OCI-LY7 (cell line): ENCODE data around the gene IQGAP3. TPM values are rescaled to one million over a fixed set of nuclear protein-coding genes. Genes with fewer than 3 reads are reported as not detected.

Source experiments
- BruUV-seq: library from RNA; stranded (reverse); fragments of 400-500 nt; replicated peaks from 2 replicates; lab custom pipeline; 2021; lab: Mats Ljungman, UMichigan
- CTCF ChIA-PET: fragments of 300-600 bp; sonication (Branson Sonifier 250); formaldehyde crosslinking; loops from one replicate; lab custom pipeline; 2022; ENCODE audit warnings: antibody characterized with exemption; ENCODE audit not compliant: unreplicated experiment; lab: Charles Lee
- POLR2A ChIA-PET: fragments of 300-600 bp; sonication (Branson Sonifier 250); formaldehyde crosslinking; loops from one replicate; lab custom pipeline; 2022; ENCODE audit warnings: antibody characterized with exemption; lab: Charles Lee
- DNase-seq: peaks from one replicate; pipeline ENCODE4 v3.0.0-alpha.2; 2015; ENCODE audit warnings: low spot score
- H2AFZ ChIP-seq: fragments of 200-600 bp; sonication (generic), shearing (Covaris generic); 2 replicates; pipeline ENCODE4 v1.6.1; 2014; ENCODE audit warnings: mild to moderate bottlenecking, antibody characterized with exemption, low read length, moderate library complexity
- H3K27ac ChIP-seq: fragments of 200-600 bp; sonication (generic); 2 replicates; pipeline ENCODE4 v1.5.1; 2014; ENCODE audit warnings: mixed run types, low read depth, mild to moderate bottlenecking, moderate library complexity, low read length, inconsistent platforms; ENCODE audit not compliant: poor library complexity, severe bottlenecking
- H3K36me3 ChIP-seq: fragments of 200-600 bp; sonication (generic); 2 replicates; pipeline ENCODE4 v1.6.1; 2014; ENCODE audit warnings: mild to moderate bottlenecking, antibody characterized with exemption, low read length, moderate library complexity, mixed read lengths; ENCODE audit not compliant: insufficient read depth
- H3K4me1 ChIP-seq: fragments of 200-600 bp; sonication (generic); 2 replicates; pipeline ENCODE4 v1.5.1; 2014; ENCODE audit warnings: mild to moderate bottlenecking, low read length; ENCODE audit not compliant: insufficient read depth, poor library complexity, severe bottlenecking
- H3K4me2 ChIP-seq: fragments of 200-600 bp; sonication (generic); 2 replicates; pipeline ENCODE4 v1.6.1; 2014; ENCODE audit warnings: mild to moderate bottlenecking, low read length
- H3K4me3 ChIP-seq: fragments of 200-600 bp; sonication (generic); 2 replicates; pipeline ENCODE4 v1.5.1; 2014; ENCODE audit warnings: mild to moderate bottlenecking, low read depth, low read length; ENCODE audit not compliant: poor library complexity, severe bottlenecking
- H3K79me2 ChIP-seq: fragments of 200-600 bp; sonication (generic); 2 replicates; pipeline ENCODE4 v1.6.1; 2016; ENCODE audit warnings: low read depth, mild to moderate bottlenecking, low read length, moderate library complexity, mixed read lengths; ENCODE audit not compliant: insufficient read depth
- H3K9me2 ChIP-seq: fragments of 200-600 bp; sonication (generic); 2 replicates; pipeline ENCODE4 v1.6.1; 2016; ENCODE audit warnings: mild to moderate bottlenecking, low read length, mixed read lengths; ENCODE audit not compliant: insufficient read depth
- H3K9me3 ChIP-seq: fragments of 200-600 bp; sonication (generic); 2 replicates; pipeline ENCODE4 v1.6.1; 2014; ENCODE audit warnings: mild to moderate bottlenecking, mixed run types, low read length, mixed read lengths
- H4K20me1 ChIP-seq: fragments of 200-600 bp; sonication (generic); 2 replicates; pipeline ENCODE4 v1.6.1; 2014; ENCODE audit warnings: mild to moderate bottlenecking, antibody characterized with exemption, low read length, moderate library complexity, mixed read lengths; ENCODE audit not compliant: insufficient read depth
- CTCF ChIP-seq: fragments of 200-600 bp; sonication (generic); conservative IDR thresholded peaks from 2 replicates; pipeline ENCODE4 v1.5.1; 2014; ENCODE audit warnings: mild to moderate bottlenecking, antibody characterized with exemption, low read length, moderate library complexity, mixed read lengths
- EZH2phosphoT487 ChIP-seq: fragments of 200-600 bp; sonication (generic); IDR thresholded peaks from 2 replicates; pipeline ENCODE4 v1.6.1; 2018; ENCODE audit warnings: low read depth, borderline replicate concordance, mild to moderate bottlenecking, mixed run types, antibody characterized with exemption, low read length, moderate library complexity, mixed read lengths
- intact Hi-C: fragments of 100-400 bp; cut with micrococcal nuclease; formaldehyde crosslinking; loops from one replicate; pipeline ENCODE4 v1.10.0; 2022; ENCODE audit not compliant: unreplicated experiment
- total RNA-seq, 2 experiments: library from RNA; depleted of rRNA in 1 of 2; stranded (reverse); fragments of >200 nt in 1 of 2; shearing (Covaris generic) in 1 of 2; gene quantifications; 2 replicates each; pipeline ENCODE4 v1.2.3, GENCODE V29; 2014 to 2022

The IQGAP3 gene
- total RNA-seq, 2 experiments from 2014 or later, result 22.4 to 28.7 TPM

GRCh38 chr1:156485984-156486383 lies 86.4 kb downstream of the IQGAP3 start:
- H4K20me1 ChIP-seq, result peaks cover 5% of the 10 kb centered on the region; the same call in 1 of the 2 replicates
- TF ChIP-seq EZH2phosphoT487, result no peak
- TF ChIP-seq CTCF, result no peak
- intact Hi-C loops, result no loop called here
- ChIA-PET CTCF (interaction anchor here (0.7 to 1.8 kb wide), 4 partner anchors 9 to 17 kb away, joined by 3 to 4 read pairs (median 4); no protein-coding TSS in a partner anchor), POLR2A (interaction anchor here (0.5 to 1.5 kb wide), 4 partner anchors 10 to 1350 kb away, joined by 3 to 6 read pairs (median 4); no protein-coding TSS in a partner anchor)
- no peak overlapping the region for H3K4me2 ChIP-seq
- no TSS peak for BruUV-seq
- no peak for DNase-seq
- no peak overlapping the region for H2AFZ ChIP-seq
- H3K4me1 ChIP-seq, result peaks cover 95% of the 10 kb centered on the region
- peak overlapping the region; percentile 98 for H3K27ac ChIP-seq
- H3K9me2 ChIP-seq, result no peaks in the 10 kb centered on the region
- no peaks in the 10 kb centered on the region for H3K9me3 ChIP-seq
- H3K79me2 ChIP-seq, result peaks cover 84% of the 10 kb centered on the region
- H3K4me3 ChIP-seq, result no peak overlapping the region
- peaks cover 82% of the 10 kb centered on the region for H3K36me3 ChIP-seq

GRCh38 chr1:156484480-156485058 lies 87.8 kb downstream of the IQGAP3 start:
- ChIA-PET POLR2A (interaction anchor here (0.5 to 1.9 kb wide), 12 partner anchors 7 to 632 kb away, joined by 3 to 11 read pairs (median 4); no protein-coding TSS in a partner anchor), CTCF (interaction anchor here (0.6 to 1.3 kb wide), 4 partner anchors 18 to 112 kb away, joined by 3 to 4 read pairs (median 3); no protein-coding TSS in a partner anchor)
- TF ChIP-seq CTCF (no peak), EZH2phosphoT487 (no peak)
- no peak overlapping the region for H3K4me2 ChIP-seq
- no TSS peak for BruUV-seq
- peaks cover 94% of the 10 kb centered on the region for H3K36me3 ChIP-seq
- intact Hi-C loops, result no loop called here
- no peaks in the 10 kb centered on the region for H3K9me2 ChIP-seq
- peaks cover 74% of the 10 kb centered on the region for H3K79me2 ChIP-seq
- no peak for DNase-seq
- H3K4me3 ChIP-seq, result no peak overlapping the region
- H3K27ac ChIP-seq, result peak overlapping the region; percentile 34
- H4K20me1 ChIP-seq, result peaks cover 5% of the 10 kb centered on the region; the same call in 1 of the 2 replicates
- H3K4me1 ChIP-seq, result peaks cover 93% of the 10 kb centered on the region
- no peak overlapping the region for H2AFZ ChIP-seq
- H3K9me3 ChIP-seq, result no peaks in the 10 kb centered on the region

- intact Hi-C loops, result no loop called here
- peak overlapping the region; percentile 34 for H3K27ac ChIP-seq
- H2AFZ ChIP-seq, result no peak overlapping the region
- BruUV-seq, result no TSS peak
- peaks cover 81% of the 10 kb centered on the region for H3K4me1 ChIP-seq
- ChIA-PET CTCF (interaction anchor here (0.6 to 1.3 kb wide), 3 partner anchors 9 to 68 kb away, joined by 3 to 13 read pairs (median 6); no protein-coding TSS in a partner anchor), POLR2A (interaction anchor here (0.6 to 1.9 kb wide), 6 partner anchors 9 to 251 kb away, joined by 3 to 7 read pairs (median 4); no protein-coding TSS in a partner anchor)
- TF ChIP-seq EZH2phosphoT487 (no peak), CTCF (no peak)
- DNase-seq, result no peak
- no peak overlapping the region for H3K4me3 ChIP-seq
- peaks cover 100% of the 10 kb centered on the region for H3K36me3 ChIP-seq
- H3K79me2 ChIP-seq, result peaks cover 63% of the 10 kb centered on the region
- H4K20me1 ChIP-seq, result peaks cover 4% of the 10 kb centered on the region; the same call in 1 of the 2 replicates
- H3K9me3 ChIP-seq, result no peaks in the 10 kb centered on the region
- no peak overlapping the region for H3K4me2 ChIP-seq
- no peaks in the 10 kb centered on the region for H3K9me2 ChIP-seq
These were observed 89.0 kb downstream of the IQGAP3 start for GRCh38 chr1:156483397-156483796.
